GM18517 (cell line): ENCODE measurements around the gene LPGAT1.

ENCODE experiments used
- ATAC-seq: cut with Tn5 transposase; IDR thresholded peaks from one replicate; pipeline ENCODE4 v1.9.1; 2021; ENCODE audit warnings: mild to moderate bottlenecking, moderate library complexity; ENCODE audit not compliant: unreplicated experiment

LPGAT1 gene

GRCh38 chr1:211828584-211829342, 1.8 kb downstream of the LPGAT1 start:
- ATAC-seq = no peak

DNA sequence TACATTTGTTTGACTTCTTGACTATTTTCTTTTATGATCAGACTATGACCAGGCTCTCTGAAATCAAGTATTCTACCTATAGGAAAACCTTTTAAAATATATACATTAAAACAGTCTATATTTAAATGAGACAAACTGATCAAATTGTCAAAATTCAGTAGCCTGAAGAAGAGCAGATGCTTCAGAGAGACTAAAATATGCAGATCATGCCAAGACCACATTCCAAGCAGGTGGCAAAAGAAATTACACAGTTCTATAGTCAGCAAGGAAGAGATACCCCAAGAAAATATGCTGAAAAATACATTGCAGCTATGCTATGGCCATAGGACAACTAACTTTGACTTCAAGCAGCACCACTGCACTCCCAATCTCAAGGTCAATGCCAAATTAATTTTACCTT, 3.5 kb downstream of the LPGAT1 start:
- no peak for ATAC-seq

GRCh38 chr1:211825980-211826379, 4.6 kb downstream of the LPGAT1 start:
- no peak for ATAC-seq

DNA sequence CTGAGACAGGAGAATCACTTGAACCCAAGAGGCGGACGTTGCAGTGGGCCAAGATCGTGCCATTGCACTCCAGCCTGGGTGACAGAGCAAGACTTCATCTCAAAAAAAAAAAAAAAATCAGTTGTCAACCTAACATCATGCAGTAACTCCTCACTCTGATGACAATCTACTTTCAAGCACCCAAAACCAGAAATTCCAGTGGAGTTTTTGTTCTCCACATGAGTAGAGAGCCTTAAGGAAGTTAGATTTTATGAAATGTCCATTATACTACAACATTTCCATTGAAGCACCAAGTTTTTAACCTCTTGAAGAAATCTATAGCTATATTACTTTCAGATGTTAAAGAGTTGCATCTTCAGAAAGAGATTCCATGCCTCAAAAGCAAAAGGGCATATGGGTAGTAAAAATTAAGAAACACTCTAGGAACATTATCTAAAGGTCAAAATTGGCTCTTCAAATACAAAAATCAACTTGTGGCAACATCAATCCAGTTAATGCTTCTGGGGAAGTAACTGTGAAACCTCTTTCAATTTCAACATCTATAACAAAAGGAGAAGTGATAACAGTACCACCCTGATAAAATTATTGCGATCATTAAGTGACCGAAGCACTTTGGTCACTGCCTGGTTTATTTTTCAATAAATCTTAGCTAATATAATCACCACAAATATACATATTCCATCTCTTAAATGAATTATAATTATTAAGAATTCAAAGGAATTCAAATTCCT, 7.7 kb downstream of the LPGAT1 start:
- peak; percentile 47 for ATAC-seq

DNA sequence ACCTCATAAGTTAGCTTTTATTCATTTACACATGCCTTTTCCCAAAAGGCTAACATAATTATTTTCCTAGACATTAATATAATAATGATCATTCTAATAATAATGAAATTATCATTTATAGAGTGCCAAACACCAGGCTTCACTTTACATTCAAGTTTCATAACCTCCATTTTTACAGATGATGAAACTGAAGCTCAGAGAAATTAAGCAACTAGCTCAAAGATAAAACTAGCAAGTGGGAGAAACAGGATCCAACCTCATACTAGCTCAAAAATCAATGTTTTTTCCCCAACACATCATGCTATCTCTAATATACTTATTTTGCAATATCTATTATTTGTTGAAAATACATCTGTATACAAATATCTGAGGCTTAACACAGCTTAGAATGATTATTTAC, 14.0 kb downstream of the LPGAT1 start:
- no peak for ATAC-seq

DNA sequence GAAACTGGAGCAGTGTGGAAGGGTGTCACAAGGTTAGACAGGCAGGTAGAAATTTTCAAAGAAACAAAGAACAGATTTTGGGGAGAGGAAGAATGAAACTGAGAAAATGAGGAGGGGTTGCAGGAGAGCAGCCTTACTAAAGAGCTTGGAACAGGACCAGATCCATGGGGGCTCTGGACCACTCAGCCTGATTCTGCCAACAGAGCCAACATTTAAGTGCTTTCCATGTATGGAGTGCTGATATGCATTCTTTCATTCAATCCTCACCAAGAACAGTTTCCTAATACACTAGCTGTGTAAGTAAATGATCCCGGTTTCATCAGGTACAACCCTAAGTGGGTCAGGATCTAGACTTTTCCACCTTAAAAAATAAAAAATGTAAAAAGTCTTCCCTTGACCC, 16.2 kb downstream of the LPGAT1 start:
- no peak for ATAC-seq

- no peak for ATAC-seq
Observed at GRCh38 chr1:211813590-211813989, 17.0 kb downstream of the LPGAT1 start.

DNA sequence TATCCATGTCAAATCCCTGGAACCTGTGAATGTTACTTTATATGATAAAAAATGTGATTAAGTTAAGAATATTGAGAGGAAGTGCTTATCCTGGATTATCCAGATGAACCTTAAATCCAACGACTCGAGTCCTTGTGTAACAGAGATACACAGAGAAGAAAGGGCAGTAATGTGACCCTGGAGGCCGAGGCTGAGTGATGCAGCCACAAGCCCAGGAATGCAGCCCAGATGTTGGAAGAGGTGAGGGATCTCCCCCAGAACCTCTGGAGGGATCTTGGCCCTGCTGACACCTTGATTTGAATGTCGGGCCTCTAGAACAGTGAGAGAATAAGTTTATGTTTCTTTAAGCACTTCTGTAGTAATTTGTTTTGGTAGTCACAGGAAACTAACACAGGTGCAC, 18.0 kb downstream of the LPGAT1 start:
- no peak for ATAC-seq

DNA sequence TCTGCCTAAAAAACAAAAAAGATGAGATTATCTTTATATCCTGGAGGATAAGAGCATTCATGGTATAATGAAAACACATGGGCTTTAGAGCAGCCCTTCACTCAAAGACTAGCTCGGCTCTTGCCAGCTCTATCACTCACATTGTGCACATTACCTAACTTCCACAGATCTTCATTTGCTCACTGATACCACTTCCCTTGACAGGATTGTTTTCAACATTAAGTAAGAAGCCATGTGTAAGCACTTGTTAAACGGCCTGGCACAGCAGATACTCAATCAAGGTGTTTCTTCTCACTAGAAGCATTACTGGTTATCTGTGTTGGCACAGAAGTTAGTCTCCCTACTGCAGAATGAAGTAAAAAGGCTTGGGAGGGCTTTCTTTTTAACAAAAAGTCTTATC, 18.7 kb downstream of the LPGAT1 start:
- ATAC-seq = no peak

DNA sequence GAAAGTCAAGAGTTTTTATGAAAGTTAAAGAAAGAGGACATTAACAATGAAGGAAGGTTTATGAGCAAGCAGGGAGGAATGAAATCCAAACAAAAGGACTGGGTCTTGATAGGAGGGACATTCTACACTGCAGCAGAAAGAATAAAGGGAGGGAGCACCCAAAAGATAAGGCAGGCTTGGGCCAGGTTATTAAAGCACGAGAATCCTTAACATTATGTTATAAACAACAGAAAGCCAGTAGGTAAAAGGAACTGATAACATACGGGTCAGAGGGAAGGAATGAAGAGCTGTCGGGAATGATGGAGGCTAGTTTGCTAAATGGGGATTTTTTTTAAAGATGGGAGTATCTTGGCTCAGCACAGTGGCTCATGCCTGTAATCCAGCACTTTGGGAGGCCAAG, 19.4 kb downstream of the LPGAT1 start:
- no peak for ATAC-seq

DNA sequence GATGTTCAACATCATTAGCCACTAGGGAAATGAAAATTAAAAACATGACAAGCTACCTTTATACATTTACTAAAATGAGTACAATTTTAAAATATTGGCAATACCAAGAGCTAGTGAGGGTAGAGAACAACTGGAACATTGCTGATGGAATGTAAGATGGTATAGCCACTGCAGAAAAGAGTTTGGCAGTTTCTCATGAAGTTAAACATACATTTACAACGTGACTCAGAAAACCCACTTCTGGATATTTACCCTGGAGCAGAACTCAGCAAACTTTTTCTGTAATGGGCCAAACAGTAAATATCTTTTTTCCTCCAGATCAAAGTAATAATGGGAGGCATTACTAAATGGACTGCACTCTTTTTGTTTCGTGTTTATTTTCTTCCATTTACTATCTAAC, 22.1 kb downstream of the LPGAT1 start:
- no peak for ATAC-seq

DNA sequence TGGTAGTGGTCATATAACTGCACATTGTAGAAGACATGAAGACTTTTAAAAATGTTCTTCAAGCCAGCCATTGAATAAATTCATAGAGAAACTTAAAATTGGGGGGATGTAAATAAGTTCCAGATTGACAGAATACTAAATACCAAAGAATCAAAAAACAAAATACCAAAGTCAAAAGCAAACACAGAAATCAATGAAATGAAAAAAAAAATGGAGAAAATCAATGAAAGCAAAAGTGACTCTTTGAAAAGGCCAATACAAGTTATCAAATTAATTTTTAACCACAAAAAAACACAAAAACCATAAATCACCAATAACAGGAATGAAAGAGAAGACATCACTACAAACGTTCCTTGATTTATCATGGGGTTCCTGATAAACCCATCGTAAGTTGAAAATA, 25.6 kb downstream of the LPGAT1 start:
- no peak for ATAC-seq

GRCh38 chr1:211800925-211801607, 29.5 kb downstream of the LPGAT1 start:
- no peak for ATAC-seq

GRCh38 chr1:211797994-211798393, 32.6 kb downstream of the LPGAT1 start:
- ATAC-seq = no peak

DNA sequence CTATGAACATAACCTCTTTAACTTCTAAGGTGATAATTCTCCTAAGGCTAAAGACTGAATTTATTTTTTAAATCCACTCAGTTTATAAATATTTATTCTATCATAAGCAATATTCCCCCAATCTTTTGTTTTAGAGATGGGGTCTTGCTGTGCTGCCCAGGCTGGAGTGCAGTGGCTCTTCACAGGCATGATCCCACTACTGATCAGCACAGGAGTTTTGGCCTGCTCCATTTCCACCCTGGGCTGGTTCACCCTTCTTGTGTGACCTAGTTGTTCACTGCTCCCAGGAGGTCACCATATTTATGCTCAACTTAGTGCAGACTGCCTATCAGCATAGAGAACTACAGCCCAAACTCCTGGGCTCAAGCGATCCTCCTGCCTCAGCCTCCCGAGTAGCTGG, 38.6 kb downstream of the LPGAT1 start:
- no peak for ATAC-seq

DNA sequence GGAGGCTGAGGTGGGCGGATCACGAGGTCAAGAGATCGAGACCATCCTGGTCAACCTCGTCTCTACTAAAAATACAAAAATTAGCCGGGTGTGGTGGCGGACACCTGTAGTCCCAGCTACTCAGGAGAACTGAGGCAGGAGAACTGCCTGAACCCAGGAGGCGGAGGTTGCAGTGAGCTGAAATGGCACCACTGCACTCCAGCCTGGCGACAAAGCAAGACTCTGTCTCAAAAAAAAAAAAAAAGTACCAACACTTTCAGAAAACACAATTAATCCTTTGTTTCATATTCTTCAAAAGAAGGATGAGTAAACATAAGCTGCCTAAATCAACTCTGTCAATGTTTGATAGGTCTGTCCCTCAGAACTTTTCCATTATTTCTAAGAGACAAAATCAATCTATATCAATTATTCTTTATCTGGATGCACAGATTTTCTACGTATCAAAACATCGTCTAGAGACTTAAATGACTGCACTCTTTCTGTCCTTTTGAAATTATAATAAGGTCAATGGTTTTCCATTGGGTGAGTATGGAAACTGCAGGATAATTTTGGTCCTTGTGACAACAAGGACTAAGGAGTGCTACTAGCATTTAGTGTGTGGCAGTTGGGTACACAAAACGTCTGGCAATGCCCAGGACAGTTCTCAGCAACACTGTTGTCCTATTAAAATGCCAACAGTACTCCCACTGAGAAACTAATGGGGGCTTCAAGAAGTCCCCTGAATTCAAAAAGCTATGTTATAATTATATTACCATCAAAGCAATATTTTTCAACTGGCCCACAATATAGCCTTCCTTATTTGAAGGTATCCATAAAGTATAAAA, 40.7 kb downstream of the LPGAT1 start:
- ATAC-seq = no peak

DNA sequence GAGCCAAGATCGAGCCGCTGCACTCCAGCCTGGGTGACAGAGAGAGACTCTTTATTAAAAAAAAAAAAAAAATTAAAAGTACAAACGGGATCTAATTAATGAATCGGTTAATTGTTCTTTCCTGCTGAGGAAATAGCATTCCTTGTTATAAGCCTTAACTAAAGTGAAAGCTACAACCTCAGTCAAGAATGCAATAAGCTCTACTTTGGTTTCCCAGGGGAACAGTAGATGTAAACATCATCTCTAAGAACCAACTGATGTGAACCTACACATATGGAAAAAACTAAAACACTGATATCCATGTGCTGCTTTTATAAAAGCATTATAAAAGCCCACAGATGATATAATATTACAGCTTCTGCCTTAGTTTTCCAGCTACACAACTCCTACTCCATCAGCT, 41.9 kb downstream of the LPGAT1 start:
- no peak for ATAC-seq

GRCh38 chr1:211783897-211784296, 46.7 kb downstream of the LPGAT1 start:
- ATAC-seq = no peak

- ATAC-seq = no peak
Observed at GRCh38 chr1:211783266-211783665, 47.3 kb downstream of the LPGAT1 start.

- no peak for ATAC-seq
Observed at GRCh38 chr1:211781260-211781659, 49.3 kb downstream of the LPGAT1 start.

- no peak for ATAC-seq
Observed at GRCh38 chr1:211775170-211775569, 55.4 kb downstream of the LPGAT1 start.
